IMR-90 (cell line): ENCODE measurements around the gene NHSL2. TPM values are rescaled to one million over a fixed set of nuclear protein-coding genes. Genes with fewer than 3 reads are reported as not detected.

Experiments
- ATAC-seq: fragments of 200-7000 bp; cut with Tn5 transposase; 2 replicates; pipeline ENCODE4 v1.9.1; 2020; ENCODE audit warnings: low read depth, mild to moderate bottlenecking, moderate library complexity
- BruUV-seq: library from RNA; stranded (reverse); fragments of 400-500 nt; replicated peaks from 2 replicates; lab custom pipeline; 2021; lab: Mats Ljungman, UMichigan
- CTCF ChIA-PET: fragments of 300-600 bp; formaldehyde crosslinking; extraction: SDS; loops from one replicate; lab custom pipeline; 2021; ENCODE audit warnings: antibody characterized with exemption; lab: Yijun Ruan, JAX
- POLR2A ChIA-PET: fragments of 300-600 bp; sonication (Branson Sonifier 250); formaldehyde crosslinking; loops from one replicate; lab custom pipeline; 2022; ENCODE audit warnings: antibody characterized with exemption; ENCODE audit not compliant: unreplicated experiment; lab: Charles Lee
- DNase-seq: peaks from one replicate; pipeline ENCODE4 v3.0.0; 2013
- H2AFZ ChIP-seq: replicated peaks from 2 replicates; pipeline ENCODE3; 2013; ENCODE audit warnings: low read length, mild to moderate bottlenecking; ENCODE audit not compliant: poor library complexity
- H2AK5ac ChIP-seq: 2 replicates; pipeline ENCODE4 v1.6.1; 2013; ENCODE audit warnings: low read depth, low read length, inconsistent platforms
- H2AK9ac ChIP-seq: replicated peaks from 2 replicates; pipeline ENCODE3; 2013; ENCODE audit warnings: mild to moderate bottlenecking, low read depth, low read length, moderate library complexity; ENCODE audit not compliant: poor library complexity
- H2BK120ac ChIP-seq: 2 replicates; pipeline ENCODE4 v1.6.1; 2013; ENCODE audit warnings: low read depth, low read length, inconsistent platforms
- H2BK15ac ChIP-seq: 3 replicates; pipeline ENCODE4 v1.6.1; 2013; ENCODE audit warnings: low read depth, low read length, inconsistent platforms
- H2BK20ac ChIP-seq: 2 replicates; pipeline ENCODE4 v1.6.1; 2013; ENCODE audit warnings: low read depth, mild to moderate bottlenecking, inconsistent platforms, low read length, moderate library complexity
- H2BK5ac ChIP-seq: 2 replicates; pipeline ENCODE4 v1.6.1; 2013; ENCODE audit warnings: mild to moderate bottlenecking, low read depth, low read length, inconsistent platforms; ENCODE audit not compliant: poor library complexity, severe bottlenecking
- H3K14ac ChIP-seq: replicated peaks from 2 replicates; pipeline ENCODE4 v1.6.1; 2013; ENCODE audit warnings: low read depth, low read length, inconsistent platforms
- H3K18ac ChIP-seq: 2 replicates; pipeline ENCODE4 v1.6.1; 2013; ENCODE audit warnings: low read depth, low read length, control low read depth
- H3K23ac ChIP-seq: 2 replicates; pipeline ENCODE4 v1.6.1; 2013; ENCODE audit warnings: low read depth, low read length, inconsistent platforms
- H3K27ac ChIP-seq: 2 replicates; pipeline ENCODE4 v1.5.1; 2013; ENCODE audit warnings: mild to moderate bottlenecking, control low read depth, low read length; ENCODE audit not compliant: insufficient read depth
- H3K27me3 ChIP-seq: 2 replicates; pipeline ENCODE4 v1.6.1; 2013; ENCODE audit warnings: low read length; ENCODE audit not compliant: control insufficient read depth, insufficient read depth
- H3K36me3 ChIP-seq: 2 replicates; pipeline ENCODE4 v1.6.1; 2013; ENCODE audit warnings: low read length, mixed read lengths; ENCODE audit not compliant: control insufficient read depth, insufficient read depth
- H3K4ac ChIP-seq: 2 replicates; pipeline ENCODE4 v1.6.1; 2013; ENCODE audit warnings: low read depth, low read length, inconsistent platforms
- H3K4me1 ChIP-seq: 2 replicates; pipeline ENCODE4 v1.6.1; 2013; ENCODE audit warnings: low read length, mixed read lengths; ENCODE audit not compliant: control insufficient read depth, insufficient read depth
- H3K4me2 ChIP-seq: 2 replicates; pipeline ENCODE4 v1.6.1; 2013; ENCODE audit warnings: low read depth, mild to moderate bottlenecking, control low read depth, low read length, moderate library complexity
- H3K4me3 ChIP-seq: 2 replicates; pipeline ENCODE4 v1.5.1; 2013; ENCODE audit warnings: low read depth, mild to moderate bottlenecking, control low read depth, low read length, moderate library complexity; ENCODE audit not compliant: insufficient read depth
- H3K56ac ChIP-seq: 2 replicates; pipeline ENCODE4 v1.6.1; 2013; ENCODE audit warnings: low read length, inconsistent platforms; ENCODE audit not compliant: insufficient read depth; ENCODE audit errors: extremely low read depth
- H3K79me1 ChIP-seq, 2 experiments: 2 replicates each; pipeline ENCODE4 v1.6.1; 2013; ENCODE audit warnings: low read length in 2 of 2, inconsistent platforms in 1 of 2, low read depth in 1 of 2
- H3K9ac ChIP-seq: 2 replicates; pipeline ENCODE4 v1.6.1; 2013; ENCODE audit warnings: low read depth, low read length, control low read depth
- H3K9me1 ChIP-seq: 2 replicates; pipeline ENCODE4 v1.6.1; 2013; ENCODE audit warnings: low read length, inconsistent platforms; ENCODE audit not compliant: insufficient read depth
- H3K9me3 ChIP-seq: 2 replicates; pipeline ENCODE4 v1.6.1; 2013; ENCODE audit warnings: low read length; ENCODE audit not compliant: control insufficient read depth, insufficient read depth
- H4K20me1 ChIP-seq: 2 replicates; pipeline ENCODE4 v1.6.1; 2013; ENCODE audit warnings: low read length, inconsistent platforms; ENCODE audit not compliant: insufficient read depth
- H4K5ac ChIP-seq: 2 replicates; pipeline ENCODE4 v1.6.1; 2013; ENCODE audit warnings: mild to moderate bottlenecking, low read depth, low read length, control low read depth
- H4K8ac ChIP-seq, 2 experiments: 2 replicates each; pipeline ENCODE4 v1.6.1; 2013; ENCODE audit warnings: low read depth in 2 of 2, low read length in 2 of 2, control low read depth in 1 of 2, inconsistent platforms in 1 of 2
- H4K91ac ChIP-seq: 2 replicates; pipeline ENCODE4 v1.6.1; 2013; ENCODE audit warnings: low read depth, low read length, inconsistent platforms; ENCODE audit not compliant: insufficient read depth
- FOS ChIP-seq: fragments of 150-350 bp; IDR thresholded peaks from 2 replicates; pipeline ENCODE4 v1.6.1; 2016; ENCODE audit warnings: low read depth, low read length
- MAZ ChIP-seq: IDR thresholded peaks from 2 replicates; pipeline ENCODE4 v1.6.1; 2012; ENCODE audit warnings: low read depth, mild to moderate bottlenecking, low read length, improper control_type of control experiment, moderate library complexity, borderline replicate concordance
- RCOR1 ChIP-seq: IDR thresholded peaks from 2 replicates; pipeline ENCODE4 v1.6.1; 2012; ENCODE audit warnings: mild to moderate bottlenecking, low read length, improper control_type of control experiment; ENCODE audit not compliant: insufficient replicate concordance
- WGBS, 2 experiments: methylation state at CpG; one replicate each; pipeline versions ENCODE4 v1.1.5 to v1.1.7; 2013; ENCODE audit warnings: missing lambda C conversion rate in 2 of 2; ENCODE audit not compliant: insufficient read length in 1 of 2; ENCODE audit errors: extremely low coverage in 2 of 2; 5-methylcytosine and 5-hydroxymethylcytosine counted together
- dilution Hi-C: fragments of 300-500 bp; cut with HindIII; formaldehyde crosslinking; loops from one replicate; pipeline ENCODE4 v1.14.3; 2018; ENCODE audit warnings: low sequenced_read_pairs; ENCODE audit not compliant: unreplicated experiment
- in situ Hi-C: fragments of 300-500 bp; cut with MboI; formaldehyde crosslinking; loops from 3 replicates; pipeline ENCODE4 v1.14.3; 2019; ENCODE audit warnings: low sequenced_read_pairs, inconsistent platforms, mixed read lengths
- intact Hi-C: fragments of 100-400 bp; cut with micrococcal nuclease; formaldehyde crosslinking; loops from 2 replicates; pipeline ENCODE4 v1.10.0; 2022
- polyA plus RNA-seq, 3 experiments: library from polyadenylated mRNA; depleted of rRNA; stranded (reverse); fragments of >200 nt; gene quantifications; 2 replicates each; pipeline ENCODE4 v1.2.3, GENCODE V29; 2012; ENCODE audit warnings: low replicate concordance in 1 of 3
- total RNA-seq: library from RNA; depleted of rRNA; stranded (reverse); fragments of >200 nt; gene quantifications from 2 replicates; pipeline ENCODE4 v1.2.3, GENCODE V29; 2012
- TF ChIP-seq, protein P1 (sequence below): conservative IDR thresholded peaks from 2 replicates; pipeline ENCODE4 v1.5.1; 2012; ENCODE audit warnings: mild to moderate bottlenecking, low read depth, low read length, improper control_type of control experiment

NHSL2 gene
- total and polyA plus RNA-seq, 2 of the 4 experiments (the other 2 are of a cell fraction) = 0.72 to 0.75 TPM

DNA sequence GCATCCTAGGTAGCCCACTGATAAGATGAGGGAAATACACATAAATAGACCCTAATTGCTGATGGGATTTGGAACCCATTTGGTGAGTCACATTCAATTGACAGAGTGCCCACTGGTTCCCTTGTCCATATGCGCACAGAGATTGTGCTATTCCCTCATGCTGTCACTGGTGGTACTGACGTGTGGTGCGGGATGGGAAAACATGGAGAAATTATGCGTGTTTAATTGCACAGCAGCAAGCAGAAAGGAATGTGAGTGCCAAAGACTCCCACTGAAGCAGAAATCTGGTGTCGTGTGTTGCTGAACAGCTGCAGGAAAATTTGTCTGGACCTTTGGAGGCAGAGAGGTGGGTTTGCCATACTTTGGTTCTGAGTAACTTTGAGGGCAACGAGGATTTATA is 92.2 kb downstream of the NHSL2 start:
- Histone ChIP-seq H2AK9ac (no peak overlapping the region), H3K9me3 (no peaks in the 10 kb centered on the region), H4K91ac (no peak overlapping the region), H3K9me1 (no peaks in the 10 kb centered on the region), H3K4me1 (no peaks in the 10 kb centered on the region; the same call in 1 of the 2 replicates), H3K4ac (no peak overlapping the region), H3K56ac (no peak overlapping the region), H4K20me1 (peaks cover 2% of the 10 kb centered on the region; the same call in 1 of the 2 replicates), H3K4me3 (no peak overlapping the region), H3K14ac (no peak overlapping the region), H3K79me1 (no peaks in the 10 kb centered on the region), H3K4me2 (no peak overlapping the region), H2BK120ac (no peak overlapping the region), H2BK20ac (no peak overlapping the region), H3K27ac (no peak overlapping the region), H3K36me3 (no peaks in the 10 kb centered on the region), H3K23ac (no peak overlapping the region), H2BK15ac (no peak overlapping the region), H4K5ac (no peak overlapping the region), H4K8ac (no peak overlapping the region), H3K18ac (no peak overlapping the region), H2AFZ (no peak overlapping the region), H2AK5ac (no peak overlapping the region), H2BK5ac (no peak overlapping the region), H3K27me3 (peaks cover 48% of the 10 kb centered on the region), H3K9ac (no peak overlapping the region)
- in situ Hi-C loops (loop anchor here (25.0 kb wide), 1 partner anchor 534 kb away; no protein-coding TSS in a partner anchor), intact Hi-C loops (no loop called here), dilution Hi-C loops (no loop called here)
- CTCF ChIA-PET = interaction anchor here (1.5 kb wide), 1 partner anchor 15 kb away, joined by 5 read pairs; no protein-coding TSS in a partner anchor
- ATAC-seq = no peak
- WGBS, 2 experiments = 74% methylated on average over 4 of the region's 6 CpGs; no CpG with 5 or more reads in 1 of the 2 experiments
- POLR2A ChIA-PET = no interaction called here
- no TSS peak for BruUV-seq
- DNase-seq = no peak
- no peak for TF ChIP-seq RCOR1
- TF ChIP-seq, protein P1, sequence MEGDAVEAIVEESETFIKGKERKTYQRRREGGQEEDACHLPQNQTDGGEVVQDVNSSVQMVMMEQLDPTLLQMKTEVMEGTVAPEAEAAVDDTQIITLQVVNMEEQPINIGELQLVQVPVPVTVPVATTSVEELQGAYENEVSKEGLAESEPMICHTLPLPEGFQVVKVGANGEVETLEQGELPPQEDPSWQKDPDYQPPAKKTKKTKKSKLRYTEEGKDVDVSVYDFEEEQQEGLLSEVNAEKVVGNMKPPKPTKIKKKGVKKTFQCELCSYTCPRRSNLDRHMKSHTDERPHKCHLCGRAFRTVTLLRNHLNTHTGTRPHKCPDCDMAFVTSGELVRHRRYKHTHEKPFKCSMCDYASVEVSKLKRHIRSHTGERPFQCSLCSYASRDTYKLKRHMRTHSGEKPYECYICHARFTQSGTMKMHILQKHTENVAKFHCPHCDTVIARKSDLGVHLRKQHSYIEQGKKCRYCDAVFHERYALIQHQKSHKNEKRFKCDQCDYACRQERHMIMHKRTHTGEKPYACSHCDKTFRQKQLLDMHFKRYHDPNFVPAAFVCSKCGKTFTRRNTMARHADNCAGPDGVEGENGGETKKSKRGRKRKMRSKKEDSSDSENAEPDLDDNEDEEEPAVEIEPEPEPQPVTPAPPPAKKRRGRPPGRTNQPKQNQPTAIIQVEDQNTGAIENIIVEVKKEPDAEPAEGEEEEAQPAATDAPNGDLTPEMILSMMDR = no peak
- TF ChIP-seq FOS = no peak
- no peak for TF ChIP-seq MAZ
